ENCODE results near the gene RTN4R. TPM values are rescaled to one million over a fixed set of nuclear protein-coding genes. Genes with fewer than 3 reads are reported as not detected.
"Not testable (repeated sequence)": the region's sequence is repeated elsewhere in the genome, so short reads cannot be mapped to it uniquely, and the experiment has no call there.

RTN4R gene
- total RNA-seq, 4 donors from 2014 or later = 1.8 to 2.2 TPM; not detected in 2

GRCh38 chr22:20285473-20286311, 17.6 kb upstream of the RTN4R start:
- H3K4me1 ChIP-seq; H3K4me3 ChIP-seq; H3K9me3 ChIP-seq; H3K27ac ChIP-seq (replicated peaks in 1 of 4); H3K36me3 ChIP-seq: not testable (repeated sequence)
- intact Hi-C loops (cut with DNase I) = loop anchor here (1.0 kb wide), 1 partner anchor 128 kb away; no protein-coding TSS in a partner anchor
- DNase-seq (ENCODE audit: extremely low spot score) = peak; percentile 95
- H3K27me3 ChIP-seq = peaks cover 0 to 16% (median 0%) of the 10 kb centered on the region in 4 donors
- WGBS = 15% methylated on average over 4 of the region's 12 CpGs
- TF ChIP-seq CTCF (IDR thresholded peaks at IDR 0.05) = peak; percentile 45 to 91 (median 84)

- H3K4me3 ChIP-seq = no peak overlapping the region
- no peaks in the 10 kb centered on the region for H3K36me3 ChIP-seq
- TF ChIP-seq EP300 (IDR thresholded peaks at IDR 0.05) = no peak
- TF ChIP-seq POLR2AphosphoS5 (IDR thresholded peaks at IDR 0.05) = no peak
- no peak for TF ChIP-seq POLR2A (IDR thresholded peaks at IDR 0.05; ENCODE audit: low read depth)
- no peak for TF ChIP-seq CTCF (IDR thresholded peaks at IDR 0.05)
- H3K27ac ChIP-seq (replicated peaks in 1 of 4) = no peak overlapping the region
- DNase-seq (ENCODE audit: extremely low spot score) = no peak
- 81% methylated on average over 7 of the region's 13 CpGs for WGBS
- intact Hi-C loops (cut with DNase I) = loop anchor here (1.0 kb wide), 1 partner anchor 127 kb away; no protein-coding TSS in a partner anchor
- no peaks in the 10 kb centered on the region for H3K4me1 ChIP-seq
- H3K27me3 ChIP-seq = peaks cover 0 to 7% (median 0%) of the 10 kb centered on the region in 4 donors
- H3K9me3 ChIP-seq = no peaks in the 10 kb centered on the region
These were observed 16.5 kb upstream of the RTN4R start for GRCh38 chr22:20284471-20285086.

- no peak for TF ChIP-seq EP300 (IDR thresholded peaks at IDR 0.05)
- TF ChIP-seq CTCF (IDR thresholded peaks at IDR 0.05) = no peak
- TF ChIP-seq POLR2AphosphoS5 (IDR thresholded peaks at IDR 0.05) = no peak
- no peak for TF ChIP-seq POLR2A (IDR thresholded peaks at IDR 0.05; ENCODE audit: low read depth)
- H3K9me3 ChIP-seq = no peaks in the 10 kb centered on the region
- no peaks in the 10 kb centered on the region for H3K4me1 ChIP-seq
- intact Hi-C loops (cut with DNase I) = no loop called here
- WGBS = no CpG with 5 or more reads among the region's 5 CpGs
- H3K4me3 ChIP-seq = no peak overlapping the region
- H3K27me3 ChIP-seq = peaks cover 0 to 7% (median 0%) of the 10 kb centered on the region in 4 donors
- no peak overlapping the region for H3K27ac ChIP-seq (replicated peaks in 1 of 4)
- H3K36me3 ChIP-seq = no peaks in the 10 kb centered on the region
- DNase-seq (ENCODE audit: extremely low spot score) = no peak
These were observed 15.6 kb upstream of the RTN4R start for GRCh38 chr22:20283674-20284066.

- H3K36me3 ChIP-seq = no peaks in the 10 kb centered on the region
- intact Hi-C loops (cut with DNase I) = no loop called here
- WGBS = 80% methylated on average over 5 of the region's 15 CpGs
- TF ChIP-seq POLR2AphosphoS5 (IDR thresholded peaks at IDR 0.05) (no peak), CTCF (IDR thresholded peaks at IDR 0.05) (no peak), POLR2A (IDR thresholded peaks at IDR 0.05; ENCODE audit: low read depth) (no peak), EP300 (IDR thresholded peaks at IDR 0.05) (no peak)
- H3K9me3 ChIP-seq = no peaks in the 10 kb centered on the region
- no peak for DNase-seq (ENCODE audit: extremely low spot score)
- H3K27me3 ChIP-seq = peaks cover 0 to 7% (median 0%) of the 10 kb centered on the region in 4 donors
- H3K4me3 ChIP-seq = no peak overlapping the region
- no peaks in the 10 kb centered on the region for H3K4me1 ChIP-seq
- H3K27ac ChIP-seq (replicated peaks in 1 of 4) = no peak overlapping the region
These were observed 15.0 kb upstream of the RTN4R start for GRCh38 chr22:20282901-20283673.
